ENCODE measurements around the gene MFSD2B.
"Not testable (repeated sequence)": the region's sequence is repeated elsewhere in the genome, so short reads cannot be mapped to it uniquely, and the experiment has no call there.

The MFSD2B gene

GRCh38 chr2:24012521-24013188, 2.8 kb downstream of the MFSD2B start:
- ChIA-PET CTCF (interaction anchor here (1.4 to 1.7 kb wide), 2 partner anchors 11 to 43 kb away, joined by 3 to 4 read pairs; no protein-coding TSS in a partner anchor), POLR2A (interaction anchor here (0.8 kb wide), 1 partner anchor 13 kb away, joined by 4 read pairs; no protein-coding TSS in a partner anchor)
- DNase-seq (ENCODE audit: extremely low spot score): no peak
- no peak for TF ChIP-seq CTCF (IDR thresholded peaks at IDR 0.05; ENCODE audit: control extremely low read depth, extremely low read depth, low read depth, missing control alignments)

GRCh38 chr2:24014902-24015301, 5.0 kb downstream of the MFSD2B start:
- DNase-seq (ENCODE audit: extremely low spot score); POLR2A ChIA-PET: not testable (repeated sequence)
- CTCF ChIA-PET: interaction anchor here (0.9 kb wide), 1 partner anchor 46 kb away, joined by 4 read pairs; no protein-coding TSS in a partner anchor

- POLR2A ChIA-PET: no interaction called here
- TF ChIP-seq CTCF (IDR thresholded peaks at IDR 0.05; ENCODE audit: control extremely low read depth, extremely low read depth, low read depth, missing control alignments): no peak
- DNase-seq (ENCODE audit: extremely low spot score): no peak
- CTCF ChIA-PET: interaction anchor here (0.7 to 1.1 kb wide), 3 partner anchors 11 to 1679 kb away, joined by 3 to 4 read pairs (median 3); no protein-coding TSS in a partner anchor
Measured at GRCh38 chr2:24015562-24016375, 5.9 kb downstream of the MFSD2B start.

- DNase-seq (ENCODE audit: extremely low spot score): no peak
- no peak for TF ChIP-seq CTCF (IDR thresholded peaks at IDR 0.05; ENCODE audit: control extremely low read depth, extremely low read depth, low read depth, missing control alignments)
- ChIA-PET CTCF (interaction anchor here (1.1 kb wide), 1 partner anchor 10 kb away, joined by 3 read pairs; no protein-coding TSS in a partner anchor), POLR2A (no interaction called here)
Measured at GRCh38 chr2:24016376-24016761, 6.5 kb downstream of the MFSD2B start.

- DNase-seq (ENCODE audit: extremely low spot score): no peak
- ChIA-PET POLR2A (no interaction called here), CTCF (no interaction called here)
- TF ChIP-seq CTCF (IDR thresholded peaks at IDR 0.05; ENCODE audit: control extremely low read depth, extremely low read depth, low read depth, missing control alignments): no peak
Measured at GRCh38 chr2:24016853-24017703, 7.2 kb downstream of the MFSD2B start.

GRCh38 chr2:24017711-24018110, 7.8 kb downstream of the MFSD2B start:
- no peak for DNase-seq (ENCODE audit: extremely low spot score)
- POLR2A ChIA-PET: no interaction called here
- TF ChIP-seq CTCF (IDR thresholded peaks at IDR 0.05; ENCODE audit: control extremely low read depth, extremely low read depth, low read depth, missing control alignments): no peak
- CTCF ChIA-PET: no interaction called here
